GM18907 (cell line): ENCODE data around the gene CCDC7.
"Not testable (repeated sequence)": the region's sequence is repeated elsewhere in the genome, so short reads cannot be mapped to it uniquely, and the experiment has no call there.

Experiments
- ATAC-seq: cut with Tn5 transposase; IDR thresholded peaks from one replicate; pipeline ENCODE4 v1.9.1; 2021; ENCODE audit warnings: mild to moderate bottlenecking, moderate library complexity; ENCODE audit not compliant: unreplicated experiment

Gene CCDC7

DNA sequence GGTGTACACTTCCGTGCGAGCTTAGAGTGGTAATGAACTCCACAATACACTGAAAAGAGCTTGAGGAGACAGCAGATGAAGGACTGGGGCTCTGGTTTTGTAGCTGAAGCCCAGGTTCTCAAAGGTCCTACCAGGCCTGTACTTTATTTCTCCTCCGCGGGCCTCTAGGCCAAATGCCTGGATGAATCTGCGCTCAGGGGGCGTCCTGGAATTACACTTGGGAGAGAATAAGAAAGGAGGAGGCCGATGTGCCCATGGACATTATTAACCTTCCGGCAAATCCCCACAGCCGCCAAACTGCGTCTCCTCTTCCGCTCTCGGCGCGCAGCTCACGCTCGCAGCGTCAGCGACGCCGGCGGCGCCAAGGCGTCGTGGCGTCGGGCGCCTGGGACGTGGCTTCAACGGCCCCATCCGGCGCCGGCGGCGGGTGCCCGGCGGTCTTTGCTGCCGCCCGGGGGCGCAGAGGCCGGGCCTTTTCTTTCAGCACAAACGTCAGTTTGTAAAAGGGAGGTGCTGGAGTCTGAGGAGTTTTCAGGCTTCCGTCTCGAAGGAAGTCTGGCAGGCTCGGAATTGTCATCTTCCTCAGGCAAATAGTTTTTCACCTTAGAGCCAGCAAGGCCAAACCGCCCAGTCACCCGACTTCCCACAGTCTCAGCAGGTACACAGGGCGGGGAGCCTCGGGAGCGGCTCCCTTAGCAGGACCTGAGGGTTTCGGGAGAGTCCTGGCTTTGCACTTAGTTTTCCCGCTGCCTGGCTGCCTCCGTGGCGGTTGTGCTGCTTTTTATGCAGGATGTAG is at the start of gene CCDC7:
Gene CCDC7, plus strand, starts transcription at position 401 of the 796 bp plus-strand sequence. CDS start 5,503 bp downstream, outside the sequence.
- ATAC-seq = peak; percentile 98

DNA sequence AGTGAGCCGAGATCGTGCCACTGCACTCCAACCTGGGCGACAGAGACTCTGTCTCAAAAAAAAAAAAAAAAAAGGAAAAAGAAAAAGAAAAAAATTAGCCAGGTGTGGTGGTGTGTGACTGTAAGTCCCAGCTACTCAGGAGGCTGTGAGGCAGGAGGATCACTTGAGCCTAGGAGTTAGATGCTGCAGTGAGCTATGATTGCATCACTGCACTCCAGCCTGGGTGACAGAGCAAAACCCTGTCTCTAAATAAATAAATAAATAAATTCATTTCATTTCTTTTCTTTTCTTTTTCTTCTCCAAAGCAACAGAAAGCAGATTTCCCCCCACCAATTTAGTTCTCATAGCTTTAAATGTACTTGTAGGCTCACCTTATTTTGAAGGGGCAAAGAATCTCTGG is 48.8 kb upstream of the CCDC7 start:
- not testable (repeated sequence) for ATAC-seq

DNA sequence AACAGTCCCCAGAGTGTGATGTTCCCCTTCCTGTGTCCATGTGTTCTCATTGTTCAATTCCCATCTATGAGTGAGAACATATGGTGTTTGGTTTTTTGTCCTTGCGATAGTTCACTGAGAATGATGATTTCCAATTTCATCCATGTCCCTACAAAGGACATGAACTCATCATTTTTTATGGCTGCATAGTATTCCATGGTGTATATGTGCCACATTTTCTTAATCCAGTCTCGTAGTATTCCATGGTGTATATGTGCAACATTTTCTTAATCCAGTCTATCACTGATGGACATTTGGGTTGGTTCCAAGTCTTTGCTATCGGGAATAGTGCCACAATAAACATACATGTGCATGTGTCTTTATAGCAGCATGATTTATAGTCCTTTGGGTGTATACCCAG is 46.2 kb upstream of the CCDC7 start:
- ATAC-seq = not testable (repeated sequence)

DNA sequence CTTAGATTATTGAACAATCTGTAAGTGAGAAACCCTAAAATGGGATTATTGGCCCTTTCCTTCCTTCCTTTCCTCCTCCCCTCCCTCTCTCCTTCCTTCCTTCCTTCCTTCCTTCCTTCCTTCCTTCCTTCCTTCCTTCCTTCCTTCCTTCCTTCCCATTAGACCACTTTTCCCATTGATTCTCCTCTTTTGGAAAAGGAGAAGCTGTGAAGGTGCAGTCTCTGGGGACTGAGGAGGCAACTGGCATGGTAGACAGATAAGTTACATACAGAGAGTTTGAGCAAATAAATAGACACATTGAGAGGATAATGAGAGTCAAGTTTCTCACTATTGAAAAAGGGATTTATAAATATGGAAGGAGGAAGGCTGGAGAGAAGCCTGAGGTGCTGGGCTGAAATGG is 45.0 kb upstream of the CCDC7 start:
- no peak for ATAC-seq

DNA sequence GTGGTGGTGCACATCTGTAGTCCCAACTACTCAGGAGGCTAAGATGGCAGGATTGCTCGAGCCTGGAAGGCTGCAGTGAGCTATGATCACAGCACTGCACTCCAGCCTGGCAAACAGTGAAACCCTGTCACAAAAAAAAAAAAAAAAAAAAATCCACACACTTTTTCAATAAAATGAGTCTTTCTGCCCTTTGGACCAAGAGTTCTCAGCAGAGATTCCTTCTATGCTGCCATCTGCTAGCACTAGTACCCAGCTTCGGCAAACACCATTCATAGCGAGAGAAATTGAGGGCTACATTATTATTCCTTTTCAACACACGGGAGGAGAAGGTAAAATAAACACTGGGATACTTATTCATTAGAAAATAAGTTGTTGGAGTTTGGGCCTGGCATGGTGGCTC is 43.4 kb upstream of the CCDC7 start:
- no peak for ATAC-seq

DNA sequence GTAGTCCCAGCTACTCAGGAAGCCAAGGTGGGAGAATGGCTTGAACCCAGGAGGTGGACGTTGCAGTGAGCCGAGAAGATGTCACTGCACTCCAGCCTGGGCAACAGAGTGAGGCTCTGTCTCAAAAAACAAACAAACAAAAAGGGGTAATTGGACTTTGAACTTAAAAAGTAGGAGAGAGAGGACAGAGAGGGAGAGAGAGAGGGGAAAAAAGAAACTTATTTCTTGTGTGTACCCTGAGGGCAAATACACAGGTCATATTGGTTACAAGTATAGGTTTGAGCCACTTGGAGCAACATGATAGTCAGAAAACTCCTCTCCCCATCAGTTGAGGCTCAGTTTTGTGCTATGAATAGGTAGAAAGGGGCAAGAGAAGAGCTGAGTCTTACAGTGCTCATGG is 42.8 kb upstream of the CCDC7 start:
- no peak for ATAC-seq

DNA sequence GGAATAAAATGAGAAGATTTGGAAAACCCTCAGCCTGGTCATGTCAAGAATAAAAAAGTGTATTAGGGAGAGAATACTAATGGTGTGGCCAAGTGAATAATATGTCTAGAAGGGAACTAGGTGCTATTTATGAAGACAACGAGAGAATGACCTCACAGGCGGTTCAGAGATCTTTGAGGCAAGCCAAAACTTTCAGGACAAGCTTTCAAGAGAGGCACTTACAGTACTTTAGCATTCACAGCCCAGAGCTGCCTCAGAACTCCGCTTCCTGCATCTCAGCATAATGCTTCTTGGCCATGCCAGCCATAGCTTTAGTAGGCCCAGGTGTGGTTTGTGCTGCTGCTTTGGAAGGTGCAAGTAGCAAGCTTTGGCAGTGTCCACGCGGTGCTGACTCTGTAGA is 37.2 kb upstream of the CCDC7 start:
- ATAC-seq = no peak

DNA sequence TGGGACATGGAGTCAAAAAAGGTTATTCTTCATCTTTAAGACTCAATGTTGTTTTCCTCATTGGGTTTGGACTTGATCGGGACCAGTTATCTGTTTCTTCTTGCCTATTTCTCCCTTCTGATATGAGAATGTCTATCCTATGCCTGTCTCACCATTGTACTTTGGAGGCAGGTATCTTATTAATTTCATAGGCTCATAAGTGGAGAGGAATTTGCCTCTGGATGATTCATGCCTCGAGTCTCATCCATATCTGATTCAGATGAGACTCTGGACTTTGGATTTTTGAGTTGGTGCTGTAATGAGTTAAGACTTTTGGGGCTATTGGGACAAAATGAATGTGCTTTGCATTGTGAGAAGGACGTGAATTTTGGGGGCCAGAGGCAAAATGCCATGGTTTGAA is 36.2 kb upstream of the CCDC7 start:
- no peak for ATAC-seq

DNA sequence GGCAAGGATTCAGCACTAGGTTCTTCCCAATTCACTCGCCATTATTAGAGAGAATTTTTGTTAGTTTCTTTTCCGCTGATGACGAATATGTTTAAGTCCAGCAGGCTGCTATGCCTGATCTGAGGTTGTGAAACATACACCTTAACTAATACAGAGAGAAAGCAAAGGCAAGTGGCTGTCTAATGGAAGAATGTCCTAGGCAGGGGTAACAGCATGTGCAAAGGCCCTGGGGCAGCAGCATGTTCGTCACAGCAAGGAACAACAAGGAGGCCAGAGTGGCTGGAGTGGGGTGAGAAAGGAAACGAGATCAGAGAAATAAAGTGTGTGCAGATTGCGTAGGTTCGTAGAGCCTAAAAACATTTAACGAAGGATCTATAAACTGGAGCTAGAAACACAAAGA is 35.4 kb upstream of the CCDC7 start:
- no peak for ATAC-seq

DNA sequence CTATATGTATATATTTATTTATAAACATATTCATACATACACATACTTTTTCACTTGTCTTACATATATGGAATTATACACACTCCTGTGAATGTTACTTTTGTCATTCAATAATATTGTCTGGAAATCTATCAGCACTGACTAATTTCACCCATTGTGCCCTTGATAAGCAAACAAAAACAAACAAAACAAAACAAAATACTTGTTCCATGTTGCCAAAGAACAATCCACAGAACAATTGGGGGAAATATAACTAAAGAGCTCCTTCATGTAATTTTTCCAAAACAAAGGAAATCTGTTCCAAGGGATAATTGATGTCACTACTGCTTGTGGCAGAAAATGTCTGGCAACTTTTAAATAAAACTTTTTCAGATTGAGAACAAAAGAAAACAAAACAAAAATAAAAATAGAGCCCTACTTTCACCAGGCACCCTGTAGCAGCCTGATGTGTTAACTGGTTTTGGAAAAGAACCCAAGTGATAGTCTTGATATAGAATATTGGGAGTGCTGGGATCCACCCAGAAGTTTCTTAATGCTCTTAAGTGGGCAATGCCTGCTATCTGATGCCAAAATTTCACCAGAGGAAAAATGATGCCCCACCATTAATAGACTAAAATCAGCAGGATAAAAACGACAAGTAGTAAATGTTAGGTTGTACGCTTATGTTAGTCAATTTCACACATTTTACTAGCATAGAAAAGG is 34.0 kb upstream of the CCDC7 start:
- no peak for ATAC-seq

DNA sequence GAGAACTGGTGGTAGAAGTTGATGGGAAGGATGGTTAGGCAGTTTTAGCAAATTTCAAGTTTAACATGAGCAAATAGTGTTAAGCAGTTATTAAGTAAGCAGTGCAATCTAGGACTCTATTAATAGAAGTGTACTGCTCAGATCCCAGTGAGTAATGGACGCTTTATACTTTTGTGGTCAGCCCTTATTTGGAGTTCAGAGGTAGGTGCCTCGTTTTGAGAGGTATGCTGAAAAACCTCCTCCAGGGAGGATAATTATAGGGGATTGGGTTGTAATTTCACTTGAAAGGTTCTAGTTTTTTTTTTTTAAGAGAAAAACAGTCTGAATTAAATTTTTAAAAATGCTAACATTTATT is 33.5 kb upstream of the CCDC7 start:
- no peak for ATAC-seq

DNA sequence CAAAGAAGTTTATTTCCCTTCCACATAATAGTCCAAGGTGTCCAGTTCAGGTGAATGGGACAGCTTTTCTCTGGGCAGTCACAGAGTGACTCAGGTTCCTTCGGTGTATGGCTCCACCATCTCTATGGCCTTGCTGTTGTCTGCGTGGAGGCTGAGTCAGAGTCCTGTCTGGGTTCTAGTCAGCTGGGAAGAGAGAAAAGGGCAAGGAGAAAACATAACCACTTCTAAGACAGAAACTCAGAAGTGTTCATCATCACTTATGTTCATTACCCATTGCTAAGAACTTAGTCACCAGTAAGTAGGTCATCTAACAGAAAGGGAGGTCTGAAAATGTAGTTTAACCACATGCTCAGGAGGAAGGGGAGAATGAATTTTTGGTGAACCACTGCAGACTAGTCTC is 32.4 kb upstream of the CCDC7 start:
- no peak for ATAC-seq

DNA sequence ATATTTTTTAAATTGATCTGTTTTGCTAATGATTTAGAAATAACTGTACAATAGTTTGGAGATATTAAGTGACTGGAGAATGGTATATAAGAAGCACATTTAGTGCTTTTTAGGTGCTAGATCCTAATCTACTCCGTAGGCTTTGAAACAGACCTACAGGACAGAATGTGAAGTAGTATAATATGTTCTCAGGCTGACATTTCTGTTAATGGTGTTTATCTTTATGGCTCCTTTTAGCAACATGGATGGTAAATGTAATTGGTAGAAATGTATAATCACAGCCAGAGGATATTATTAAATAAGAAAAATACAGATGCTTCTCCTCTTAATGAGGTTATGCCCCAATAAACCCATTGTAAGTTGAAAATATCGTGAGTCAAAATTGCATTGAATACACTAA is 30.6 kb upstream of the CCDC7 start:
- ATAC-seq = no peak

DNA sequence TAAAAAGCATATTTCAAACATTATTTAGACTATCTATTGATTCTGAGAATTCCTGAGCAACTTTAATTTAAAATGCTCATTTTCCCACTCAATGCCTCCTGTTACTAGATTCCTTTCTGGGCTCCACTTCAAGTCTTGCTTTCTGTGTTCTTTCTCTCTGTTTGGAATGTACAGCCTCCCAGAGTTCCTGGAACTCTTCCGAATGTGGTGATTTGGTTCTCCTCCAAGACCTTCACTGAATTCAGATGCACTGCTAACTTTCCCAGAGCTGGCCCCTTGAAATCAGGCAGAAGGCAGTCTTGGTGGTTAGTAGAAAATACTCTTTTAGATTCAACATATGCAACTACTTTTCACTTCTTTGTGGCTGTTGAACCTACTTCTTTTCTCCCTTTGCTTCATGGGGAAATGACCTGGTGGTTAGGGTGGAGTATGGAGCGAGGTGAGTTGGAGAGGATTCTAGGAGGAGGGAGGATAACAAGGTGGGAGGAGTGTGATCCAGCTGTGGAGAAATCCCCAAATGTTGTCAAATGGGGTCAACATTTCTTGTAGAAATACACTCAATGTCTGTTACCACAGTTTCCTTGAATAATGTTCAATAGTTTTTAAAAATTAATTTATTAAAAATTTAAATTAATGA is 27.9 kb upstream of the CCDC7 start:
- no peak for ATAC-seq

DNA sequence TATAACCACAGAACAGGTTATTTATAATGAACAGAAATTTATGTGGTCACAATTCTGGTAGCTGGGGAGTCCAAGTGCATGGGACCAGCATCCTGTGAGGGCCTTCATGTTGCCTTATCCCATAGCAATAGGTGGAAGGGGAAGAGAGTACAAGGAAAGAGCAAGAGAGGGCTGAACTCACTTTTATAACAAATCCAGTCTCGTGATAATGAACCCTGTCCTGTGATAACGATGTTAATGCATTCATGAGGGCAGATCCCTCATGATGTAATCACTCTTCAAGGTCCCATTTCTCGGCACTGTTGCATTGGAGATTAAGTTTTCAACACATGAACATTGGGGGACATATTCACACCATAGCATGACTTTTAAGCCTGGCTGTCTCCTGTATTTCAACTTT is 27.4 kb upstream of the CCDC7 start:
- ATAC-seq = no peak

DNA sequence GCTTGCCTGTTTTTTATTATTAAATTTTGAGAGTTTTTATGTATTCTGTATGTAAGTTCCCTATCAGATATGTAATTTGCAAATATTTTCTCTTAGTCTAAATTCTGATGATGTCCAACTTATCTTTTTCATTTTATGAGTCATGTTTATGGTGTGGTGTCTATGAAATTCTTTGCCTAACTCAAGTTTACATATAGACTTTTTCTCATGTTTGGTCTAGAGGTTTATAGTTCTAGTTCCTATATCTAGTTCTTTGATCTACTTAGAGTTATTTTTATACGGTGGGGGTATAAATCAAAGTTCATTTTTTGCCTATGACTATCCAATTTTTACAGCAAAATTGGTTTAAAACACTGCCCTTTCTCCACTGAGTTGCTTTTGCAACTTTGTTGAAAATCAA is 26.3 kb upstream of the CCDC7 start:
- no peak for ATAC-seq

DNA sequence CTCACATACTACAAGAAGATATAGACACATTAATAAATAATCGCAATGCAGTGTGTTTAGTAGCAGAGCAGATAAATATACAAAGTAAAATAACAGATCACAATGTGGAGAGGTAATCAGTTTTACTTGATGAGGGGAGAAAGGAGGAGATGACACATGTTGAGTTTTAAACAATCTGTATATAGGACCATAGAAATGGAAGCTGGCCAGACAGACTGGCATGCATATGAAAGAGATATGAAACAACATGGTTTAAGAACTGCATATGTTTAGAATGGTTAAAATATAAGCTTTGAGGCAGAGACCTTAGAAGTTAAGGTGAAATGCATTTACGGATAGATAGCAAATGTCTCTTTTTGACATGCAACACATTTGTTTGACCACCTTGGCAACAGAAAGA is 19.8 kb upstream of the CCDC7 start:
- no peak for ATAC-seq

DNA sequence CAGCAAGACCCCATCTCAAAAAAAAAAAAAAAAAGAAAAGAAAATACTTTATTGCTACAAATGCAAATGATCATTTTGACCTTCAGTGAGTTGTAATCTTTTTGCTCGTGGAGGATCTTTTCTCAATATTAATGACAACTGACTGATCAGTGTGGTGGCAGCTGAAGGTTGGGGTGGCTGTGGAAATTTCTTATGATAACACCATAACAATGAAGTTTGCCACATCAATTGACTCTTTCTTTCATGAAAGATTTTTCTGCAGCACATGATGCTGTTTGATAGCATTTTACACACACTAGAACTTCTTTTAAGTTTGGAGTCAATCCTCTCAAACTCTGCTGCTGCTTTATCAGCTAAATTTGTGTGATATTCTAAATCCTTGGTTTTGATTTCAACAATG is 12.4 kb upstream of the CCDC7 start:
- no peak for ATAC-seq

DNA sequence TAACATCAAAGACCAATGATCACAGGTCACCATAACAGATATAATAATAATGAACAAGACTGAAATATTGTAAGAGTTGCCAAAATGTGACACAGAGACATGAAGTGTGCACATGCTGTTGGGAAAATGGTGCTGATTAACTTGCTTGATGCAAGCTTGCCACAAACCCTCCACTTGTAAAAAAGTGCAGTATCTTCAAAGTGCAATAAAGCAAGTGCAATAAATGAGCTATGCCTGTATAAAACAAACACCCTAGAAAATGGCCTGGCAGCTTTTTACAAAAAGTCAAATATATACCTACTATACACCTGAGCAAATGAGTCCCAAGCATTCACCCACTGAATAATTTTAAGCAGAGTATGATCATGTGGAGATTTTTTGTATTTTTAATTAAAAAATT is 9.7 kb upstream of the CCDC7 start:
- ATAC-seq = no peak

DNA sequence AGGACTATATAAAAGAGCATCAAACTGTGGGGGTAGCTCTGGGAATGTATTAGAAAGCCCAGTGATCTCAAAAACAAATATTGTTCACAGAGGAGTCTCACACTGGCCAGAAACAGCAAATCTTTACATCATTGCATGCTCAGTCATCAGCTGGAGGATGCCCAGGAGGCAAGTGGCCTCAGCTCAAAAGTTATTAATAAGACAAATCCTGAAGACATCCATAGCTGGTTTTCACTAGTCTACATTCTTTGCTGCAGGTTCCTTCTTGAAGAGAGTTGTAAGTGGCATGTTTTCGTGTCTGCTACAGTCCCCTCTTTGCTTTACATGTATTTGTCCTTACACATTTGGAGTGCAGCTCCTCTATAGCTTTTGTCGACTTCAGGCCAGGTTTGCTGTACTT is 8.6 kb upstream of the CCDC7 start:
- no peak for ATAC-seq

DNA sequence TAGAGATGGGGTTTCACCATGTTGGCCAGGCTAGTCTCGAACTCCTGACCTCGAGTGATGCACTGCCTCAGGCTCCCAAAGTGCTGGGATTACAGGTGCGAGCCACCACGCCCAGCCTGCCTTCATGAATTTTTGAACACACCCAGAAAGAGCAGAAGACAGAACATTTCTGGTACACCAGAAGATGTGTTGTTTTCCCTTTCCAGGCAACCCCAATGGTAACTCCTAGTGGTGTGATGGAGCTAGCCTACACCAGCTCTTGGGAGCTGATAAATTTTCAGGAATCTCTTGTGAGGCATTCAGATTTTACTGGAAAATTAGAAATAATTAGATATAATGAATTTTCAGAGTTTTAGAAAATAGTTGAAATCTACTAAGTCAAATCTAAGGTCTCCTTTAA is 904 bp upstream of the CCDC7 start:
- ATAC-seq = no peak
